HepG2 (cell line): Measurements from ENCODE around the gene GNA12.

Experiments
- FOXJ3 ChIP-seq: sonication (generic); formaldehyde crosslinking; IDR thresholded peaks from 2 replicates; pipeline ENCODE4 v1.4.0; 2020; ENCODE audit warnings: missing genetic modification reagents, mild to moderate bottlenecking, borderline replicate concordance
- ZNF737 ChIP-seq: sonication (generic); formaldehyde crosslinking; IDR thresholded peaks from 2 replicates; pipeline ENCODE4 v1.5.0; 2020; ENCODE audit warnings: missing genetic modification reagents, mild to moderate bottlenecking, borderline replicate concordance
- TF ChIP-seq, protein P1 (sequence below): sonication (generic); formaldehyde crosslinking; conservative IDR thresholded peaks from 2 replicates; pipeline ENCODE4 v1.5.0; 2020; ENCODE audit warnings: missing genetic modification reagents

- TF ChIP-seq FOXJ3 (CRISPR knock-in tag) (no peak), ZNF737 (CRISPR knock-in tag) (no peak)
- TF ChIP-seq, protein P1, sequence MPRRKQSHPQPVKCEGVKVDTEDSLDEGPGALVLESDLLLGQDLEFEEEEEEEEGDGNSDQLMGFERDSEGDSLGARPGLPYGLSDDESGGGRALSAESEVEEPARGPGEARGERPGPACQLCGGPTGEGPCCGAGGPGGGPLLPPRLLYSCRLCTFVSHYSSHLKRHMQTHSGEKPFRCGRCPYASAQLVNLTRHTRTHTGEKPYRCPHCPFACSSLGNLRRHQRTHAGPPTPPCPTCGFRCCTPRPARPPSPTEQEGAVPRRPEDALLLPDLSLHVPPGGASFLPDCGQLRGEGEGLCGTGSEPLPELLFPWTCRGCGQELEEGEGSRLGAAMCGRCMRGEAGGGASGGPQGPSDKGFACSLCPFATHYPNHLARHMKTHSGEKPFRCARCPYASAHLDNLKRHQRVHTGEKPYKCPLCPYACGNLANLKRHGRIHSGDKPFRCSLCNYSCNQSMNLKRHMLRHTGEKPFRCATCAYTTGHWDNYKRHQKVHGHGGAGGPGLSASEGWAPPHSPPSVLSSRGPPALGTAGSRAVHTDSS (CRISPR knock-in tag): no peak
These were observed 163.9 kb downstream of the GNA12 start for GRCh38 chr7:2680256-2680655.
